T-helper 2 cell treated with Interferon-gamma antibody and Interleukin-4, amounts not matched to agents 100 ng/mL and 5 ng/mL, for 36 hours (primary cell): ENCODE data around the gene KRT9. TPM values are rescaled to one million over a fixed set of nuclear protein-coding genes. Genes with fewer than 3 reads are reported as not detected.

ENCODE experiments used
- total RNA-seq: library from RNA; stranded (reverse); gene quantifications from 2 replicates; pipeline ENCODE4 v1.2.3, GENCODE V29; 2022

Gene KRT9
- total RNA-seq, 1 donor from 2014 or later: not detected

Other genes with a start within 250 kb of the KRT9 start
- not detected in 2 replicates for gene KRT33A, start 221.2 kb downstream of the KRT9 start, total RNA-seq
- not detected in 2 replicates for gene KRT33B, start 202.2 kb downstream of the KRT9 start, total RNA-seq
- gene KRT34, start 189.8 kb downstream of the KRT9 start, total RNA-seq: not detected in 2 replicates
- not detected in 2 replicates for gene KRT31, start 174.5 kb downstream of the KRT9 start, total RNA-seq
- not detected in 2 replicates for gene KRT37, start 147.5 kb downstream of the KRT9 start, total RNA-seq
- not detected in 2 replicates for gene KRT38, start 131.1 kb downstream of the KRT9 start, total RNA-seq
- not detected in 2 replicates for gene KRT32, start 104.7 kb downstream of the KRT9 start, total RNA-seq
- not detected in 2 replicates for gene KRT35, start 90.9 kb downstream of the KRT9 start, total RNA-seq
- gene KRT36, start 82.1 kb downstream of the KRT9 start, total RNA-seq: not detected in 2 replicates
- gene KRT13, start 66.4 kb downstream of the KRT9 start, total RNA-seq: not detected in 2 replicates
- gene KRT15, start 53.2 kb downstream of the KRT9 start, total RNA-seq: not detected in 2 replicates
- gene KRT19, start 43.8 kb downstream of the KRT9 start, total RNA-seq: not detected in 2 replicates
- not detected in 2 replicates for gene KRT14, start 14.8 kb upstream of the KRT9 start, total RNA-seq
- not detected in 2 replicates for gene KRT16, start 40.7 kb upstream of the KRT9 start, total RNA-seq
- gene KRT17, start 52.5 kb upstream of the KRT9 start, total RNA-seq: 0.86 TPM in 1 of 2 replicates, not detected in the other
- 751 and 753 TPM in 2 replicates for gene EIF1, start 116.8 kb upstream of the KRT9 start, total RNA-seq
- gene GAST, start 140.3 kb upstream of the KRT9 start, total RNA-seq: not detected in 2 replicates
- gene HAP1, start 162.6 kb upstream of the KRT9 start, total RNA-seq: 0.36 TPM in 2 replicates
- 0.73 and 0.93 TPM in 2 replicates for gene JUP, start 214.7 kb upstream of the KRT9 start, total RNA-seq
- gene P3H4, start 239.9 kb upstream of the KRT9 start, total RNA-seq: 3.8 and 6.1 TPM in 2 replicates
- gene FKBP10, start 240.9 kb upstream of the KRT9 start, total RNA-seq: 0.27 and 0.36 TPM in 2 replicates